ENCODE results near the gene WDR11. TPM values are rescaled to one million over a fixed set of nuclear protein-coding genes. Genes with fewer than 3 reads are reported as not detected.

WDR11 gene
- total RNA-seq, 2 donors from 2014 or later = 29.0 to 30.2 TPM

DNA sequence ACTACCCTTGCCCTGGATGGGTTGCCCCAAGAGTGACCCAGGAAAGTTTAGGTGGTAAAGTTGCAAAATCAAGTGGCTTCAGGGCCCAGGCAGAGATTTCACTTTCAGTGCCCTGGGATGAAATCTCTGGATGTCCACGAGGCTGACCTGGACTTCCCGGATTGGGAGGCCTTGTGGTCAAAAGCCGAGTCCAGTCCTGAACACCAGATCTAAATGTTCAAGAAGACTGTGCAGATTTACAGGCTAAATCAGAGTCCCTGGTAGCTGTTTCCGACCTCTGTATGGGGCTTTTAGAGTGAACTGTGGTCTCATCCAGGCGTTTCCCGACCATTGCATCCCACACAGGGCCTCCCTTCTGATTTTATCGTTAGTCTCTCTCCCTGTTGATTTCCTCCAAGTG, 95.3 kb downstream of the WDR11 start:
- H3K27me3 Mint-ChIP-seq = peaks cover 27% of the 10 kb centered on the region
- no peak overlapping the region for H3K4me3 Mint-ChIP-seq
- no peak overlapping the region for H3K27ac Mint-ChIP-seq
- no peaks in the 10 kb centered on the region for H3K36me3 Mint-ChIP-seq (ENCODE audit: low read depth)
- no peaks in the 10 kb centered on the region for H3K4me1 Mint-ChIP-seq
- H3K9me3 Mint-ChIP-seq = no peaks in the 10 kb centered on the region
- no peak for ATAC-seq (replicated peaks)

GRCh38 chr10:120948889-120949608, 97.9 kb downstream of the WDR11 start:
- peak; percentile 96 for ATAC-seq (replicated peaks)
- no peaks in the 10 kb centered on the region for H3K36me3 Mint-ChIP-seq (ENCODE audit: low read depth)
- peaks cover 34% of the 10 kb centered on the region for H3K27me3 Mint-ChIP-seq
- no peaks in the 10 kb centered on the region for H3K9me3 Mint-ChIP-seq
- H3K4me1 Mint-ChIP-seq = no peaks in the 10 kb centered on the region
- peak overlapping the region; percentile 55 for H3K4me3 Mint-ChIP-seq
- H3K27ac Mint-ChIP-seq = no peak overlapping the region

DNA sequence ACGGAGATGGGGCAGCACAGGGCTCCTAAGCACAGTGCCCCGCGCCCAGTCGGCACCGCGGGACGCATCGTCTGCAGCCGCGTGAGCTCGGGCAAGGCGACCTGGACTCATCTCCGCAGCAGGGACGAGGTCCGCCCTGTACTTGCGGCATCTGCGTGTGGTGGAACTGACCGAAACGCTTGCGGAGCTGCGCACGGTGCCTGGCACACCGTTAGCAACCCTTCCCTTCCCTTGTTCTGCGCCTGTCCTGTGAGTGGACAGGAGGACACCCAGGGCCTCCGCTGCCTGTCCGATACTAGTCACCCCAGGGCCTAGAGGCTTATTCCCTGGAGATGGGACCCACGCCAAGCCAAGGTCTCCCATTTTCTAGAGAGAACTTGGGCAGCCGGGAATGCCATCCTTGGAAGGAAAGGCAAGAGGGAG, 98.5 kb downstream of the WDR11 start:
- H3K4me3 Mint-ChIP-seq = peak overlapping the region; percentile 55
- H3K9me3 Mint-ChIP-seq = no peaks in the 10 kb centered on the region
- H3K27me3 Mint-ChIP-seq = peaks cover 36% of the 10 kb centered on the region
- peak; percentile 28 for ATAC-seq (replicated peaks)
- no peak overlapping the region for H3K27ac Mint-ChIP-seq
- no peaks in the 10 kb centered on the region for H3K36me3 Mint-ChIP-seq (ENCODE audit: low read depth)
- H3K4me1 Mint-ChIP-seq = no peaks in the 10 kb centered on the region

GRCh38 chr10:120950051-120950561, 98.9 kb downstream of the WDR11 start:
- no peak for ATAC-seq (replicated peaks)
- Mint-ChIP-seq H3K4me1 (no peaks in the 10 kb centered on the region), H3K36me3 (ENCODE audit: low read depth) (no peaks in the 10 kb centered on the region), H3K9me3 (no peaks in the 10 kb centered on the region), H3K27me3 (peaks cover 39% of the 10 kb centered on the region), H3K4me3 (peak overlapping the region; percentile 55), H3K27ac (no peak overlapping the region)

- no peak overlapping the region for H3K4me3 Mint-ChIP-seq
Observed at GRCh38 chr10:120951288-120951687, 100.1 kb downstream of the WDR11 start.

DNA sequence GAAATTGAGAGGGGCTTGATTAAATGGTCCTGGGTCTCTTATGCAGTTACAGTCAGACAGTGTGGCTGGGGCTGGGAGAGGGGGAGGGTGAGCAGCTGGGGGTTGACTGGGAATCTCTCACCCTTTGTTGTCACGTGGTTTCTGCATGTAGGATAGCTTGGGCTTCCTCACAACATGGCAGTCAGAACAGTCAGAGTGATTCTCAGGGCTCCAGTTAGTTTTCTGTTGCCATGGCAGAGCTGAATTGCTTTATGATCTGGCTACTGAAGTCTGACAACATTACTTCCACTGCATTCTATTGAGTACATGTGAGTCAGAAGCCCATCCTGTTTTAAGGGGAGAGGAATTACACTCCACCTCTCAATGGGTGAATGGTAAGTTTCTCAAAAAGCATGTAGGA, 102.7 kb downstream of the WDR11 start:
- no peak for ATAC-seq (replicated peaks)
- Mint-ChIP-seq H3K27me3 (peaks cover 33% of the 10 kb centered on the region), H3K9me3 (no peaks in the 10 kb centered on the region), H3K36me3 (ENCODE audit: low read depth) (no peaks in the 10 kb centered on the region), H3K4me1 (no peaks in the 10 kb centered on the region), H3K27ac (no peak overlapping the region), H3K4me3 (no peak overlapping the region)

More at GRCh38 chr10:120951288-120951687, 100.1 kb downstream of the WDR11 start:
- Mint-ChIP-seq H3K4me1 (no peaks in the 10 kb centered on the region), H3K9me3 (no peaks in the 10 kb centered on the region), H3K36me3 (ENCODE audit: low read depth) (no peaks in the 10 kb centered on the region), H3K27ac (no peak overlapping the region), H3K27me3 (peaks cover 40% of the 10 kb centered on the region)
- no peak for ATAC-seq (replicated peaks)
